Vagina (tissue), 2 donors: ENCODE measurements around the gene THYN1.

Source experiments
- POLR2AphosphoS5 ChIP-seq, 2 donors: sonication (generic); formaldehyde crosslinking; IDR thresholded peaks; one replicate each; pipeline ENCODE4 v1.9.0; 2017; ENCODE audit warnings: antibody characterized with exemption in 2 of 2, mild to moderate bottlenecking in 2 of 2, low read depth in 1 of 2; ENCODE audit not compliant: insufficient read depth in 1 of 2
- TF ChIP-seq, protein P1 (sequence below), 3 experiments: fragments of 450-650 bp in 2 of 3; fragments of 200-600 bp in 1 of 3; sonication (generic) in 1 of 3; IDR thresholded peaks; one replicate each; pipeline ENCODE4 v1.5.1; 2017 to 2019; ENCODE audit warnings: antibody characterized with exemption in 3 of 3, mild to moderate bottlenecking in 2 of 3, moderate library complexity in 2 of 3

GRCh38 chr11:134206185-134206584, 47.0 kb downstream of the THYN1 start:
- TF ChIP-seq, protein P1, sequence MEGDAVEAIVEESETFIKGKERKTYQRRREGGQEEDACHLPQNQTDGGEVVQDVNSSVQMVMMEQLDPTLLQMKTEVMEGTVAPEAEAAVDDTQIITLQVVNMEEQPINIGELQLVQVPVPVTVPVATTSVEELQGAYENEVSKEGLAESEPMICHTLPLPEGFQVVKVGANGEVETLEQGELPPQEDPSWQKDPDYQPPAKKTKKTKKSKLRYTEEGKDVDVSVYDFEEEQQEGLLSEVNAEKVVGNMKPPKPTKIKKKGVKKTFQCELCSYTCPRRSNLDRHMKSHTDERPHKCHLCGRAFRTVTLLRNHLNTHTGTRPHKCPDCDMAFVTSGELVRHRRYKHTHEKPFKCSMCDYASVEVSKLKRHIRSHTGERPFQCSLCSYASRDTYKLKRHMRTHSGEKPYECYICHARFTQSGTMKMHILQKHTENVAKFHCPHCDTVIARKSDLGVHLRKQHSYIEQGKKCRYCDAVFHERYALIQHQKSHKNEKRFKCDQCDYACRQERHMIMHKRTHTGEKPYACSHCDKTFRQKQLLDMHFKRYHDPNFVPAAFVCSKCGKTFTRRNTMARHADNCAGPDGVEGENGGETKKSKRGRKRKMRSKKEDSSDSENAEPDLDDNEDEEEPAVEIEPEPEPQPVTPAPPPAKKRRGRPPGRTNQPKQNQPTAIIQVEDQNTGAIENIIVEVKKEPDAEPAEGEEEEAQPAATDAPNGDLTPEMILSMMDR (IDR thresholded peaks at IDR 0.05): no peak
- TF ChIP-seq POLR2AphosphoS5 (IDR thresholded peaks at IDR 0.05; ENCODE audit: insufficient read depth in 1 of 2, low read depth in 1 of 2): no peak
